GM08714 (cell line): ENCODE data around the gene SCYGR5.
"Not testable (repeated sequence)": the region's sequence is repeated elsewhere in the genome, so short reads cannot be mapped to it uniquely, and the experiment has no call there.

Source experiments
- H3K4me3 ChIP-seq: fragments of 200-500 bp; sonication (Bioruptor generic); 2 replicates; pipeline ENCODE4 v1.5.1; 2014; ENCODE audit warnings: mild to moderate bottlenecking, low read length, inconsistent platforms
- ZNF274 ChIP-seq: IDR thresholded peaks from 2 replicates; pipeline ENCODE4 v1.6.1; 2012; ENCODE audit warnings: mild to moderate bottlenecking, low read depth, low read length

The SCYGR5 gene

DNA sequence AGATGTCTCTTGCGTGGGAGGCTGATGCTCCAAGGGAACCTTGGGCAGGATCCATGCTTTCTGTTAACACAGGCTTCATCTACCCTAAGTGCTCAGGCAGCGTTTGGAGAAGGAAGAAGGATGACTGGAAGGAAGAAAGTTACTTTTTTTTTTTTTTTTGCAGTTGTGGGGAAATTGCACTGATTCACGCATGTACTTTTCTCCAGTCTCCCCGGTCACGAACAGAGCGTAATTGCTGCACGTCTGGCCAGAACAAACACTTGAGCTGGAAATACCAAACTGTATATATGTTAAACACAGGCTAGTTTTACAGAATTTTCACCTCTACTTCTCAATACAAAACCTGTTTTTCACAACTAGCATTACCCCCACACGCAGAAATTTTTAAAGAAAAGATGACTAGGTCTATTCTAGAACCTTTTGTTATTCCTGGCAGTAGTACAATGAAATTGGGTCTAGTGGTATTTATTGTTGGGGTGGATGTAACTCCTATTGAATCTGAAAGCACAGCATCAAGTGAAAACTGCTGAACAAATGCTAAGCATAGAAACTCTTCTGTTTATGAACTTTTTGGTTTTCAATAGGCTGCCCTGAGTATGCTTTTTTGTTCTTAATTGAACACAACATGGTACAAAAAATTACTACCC lies 9.3 kb upstream of the SCYGR5 start:
- no peak overlapping the region for H3K4me3 ChIP-seq
- TF ChIP-seq ZNF274, result no peak

DNA sequence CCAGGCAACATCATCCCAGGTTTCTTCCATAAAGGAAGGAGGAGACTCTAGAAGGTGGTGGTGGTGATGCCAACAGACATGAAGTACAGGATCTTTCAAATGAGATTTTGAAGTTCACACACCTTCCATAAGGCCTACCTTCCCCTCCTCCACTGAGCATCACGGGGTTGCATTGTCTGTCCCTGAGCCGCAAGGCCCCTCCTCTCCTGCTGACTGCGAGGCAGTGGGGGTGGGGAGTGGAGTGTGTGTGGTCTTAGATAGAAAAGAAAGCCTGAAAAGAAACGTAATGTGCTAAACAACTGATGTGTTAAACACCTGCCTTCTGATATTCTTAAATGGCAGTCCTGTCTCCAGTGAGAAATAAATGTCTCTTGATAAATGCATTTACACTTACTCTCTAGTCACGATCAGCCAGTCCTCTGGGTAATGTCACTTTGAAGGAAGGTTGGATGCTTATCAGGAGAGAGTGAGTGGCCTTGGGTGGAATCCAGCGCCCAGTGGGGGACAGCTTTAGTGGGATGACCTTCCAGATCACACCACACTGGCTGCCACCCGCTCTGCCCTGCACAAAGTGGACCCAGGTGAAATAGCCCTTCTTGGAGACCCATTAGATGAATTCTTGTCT lies 5.5 kb upstream of the SCYGR5 start:
- no peak overlapping the region for H3K4me3 ChIP-seq
- TF ChIP-seq ZNF274, result no peak

DNA sequence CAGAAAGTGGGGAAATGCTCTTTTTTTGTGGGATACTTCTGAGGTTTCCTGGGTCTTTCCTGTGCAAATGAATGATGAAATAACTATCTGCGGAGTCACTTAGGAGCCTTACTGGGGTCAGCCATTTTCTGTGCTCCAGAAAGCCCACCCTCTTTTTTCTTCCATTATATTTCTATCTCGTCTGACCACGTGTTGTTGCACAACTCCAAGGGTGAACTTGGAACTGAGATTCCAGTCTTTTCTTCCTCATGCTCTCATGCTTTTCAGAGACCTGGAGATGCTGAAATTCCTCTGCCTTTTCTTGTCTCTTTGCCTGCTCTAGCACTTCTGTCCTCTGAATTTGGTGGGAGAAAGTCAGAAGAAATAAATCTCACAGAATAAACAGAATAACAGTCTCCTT lies 4.8 kb upstream of the SCYGR5 start:
- TF ChIP-seq ZNF274, result no peak
- no peak overlapping the region for H3K4me3 ChIP-seq

DNA sequence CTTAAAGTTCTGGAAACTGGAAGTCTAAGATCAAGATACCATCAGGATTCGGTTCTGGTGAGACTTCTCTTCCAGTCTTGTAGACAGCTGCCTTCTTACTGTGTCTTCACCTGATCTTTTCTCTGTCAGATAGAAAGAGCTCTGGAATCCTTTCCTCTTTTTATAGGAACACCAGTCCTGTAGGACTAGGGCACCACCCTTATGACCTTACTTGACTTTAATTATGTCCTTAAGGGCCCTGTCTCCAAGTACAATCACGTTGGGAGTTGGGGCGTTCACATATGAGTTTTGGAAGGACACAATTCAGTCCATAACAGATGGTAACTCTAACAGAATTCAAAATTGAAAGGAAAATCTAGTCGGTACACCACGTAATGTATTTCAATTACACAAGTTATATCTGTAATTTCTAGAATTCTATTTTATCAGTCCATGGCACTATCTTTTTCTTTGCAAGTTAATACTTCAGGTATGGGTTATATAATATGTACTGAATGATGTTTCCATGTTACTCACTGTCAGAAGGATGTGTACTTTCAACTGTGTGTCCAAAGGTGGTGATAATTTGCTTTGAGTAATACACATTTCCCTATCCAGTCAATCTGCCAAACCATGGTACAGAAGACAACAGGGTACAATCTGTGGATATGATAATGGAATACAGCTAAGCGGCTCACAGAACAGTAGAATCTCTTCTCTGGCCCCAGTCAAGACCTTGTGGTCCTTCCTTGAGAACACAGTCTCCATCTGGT lies 1.2 kb upstream of the SCYGR5 start:
- H3K4me3 ChIP-seq, result no peak overlapping the region
- TF ChIP-seq ZNF274, result no peak

DNA sequence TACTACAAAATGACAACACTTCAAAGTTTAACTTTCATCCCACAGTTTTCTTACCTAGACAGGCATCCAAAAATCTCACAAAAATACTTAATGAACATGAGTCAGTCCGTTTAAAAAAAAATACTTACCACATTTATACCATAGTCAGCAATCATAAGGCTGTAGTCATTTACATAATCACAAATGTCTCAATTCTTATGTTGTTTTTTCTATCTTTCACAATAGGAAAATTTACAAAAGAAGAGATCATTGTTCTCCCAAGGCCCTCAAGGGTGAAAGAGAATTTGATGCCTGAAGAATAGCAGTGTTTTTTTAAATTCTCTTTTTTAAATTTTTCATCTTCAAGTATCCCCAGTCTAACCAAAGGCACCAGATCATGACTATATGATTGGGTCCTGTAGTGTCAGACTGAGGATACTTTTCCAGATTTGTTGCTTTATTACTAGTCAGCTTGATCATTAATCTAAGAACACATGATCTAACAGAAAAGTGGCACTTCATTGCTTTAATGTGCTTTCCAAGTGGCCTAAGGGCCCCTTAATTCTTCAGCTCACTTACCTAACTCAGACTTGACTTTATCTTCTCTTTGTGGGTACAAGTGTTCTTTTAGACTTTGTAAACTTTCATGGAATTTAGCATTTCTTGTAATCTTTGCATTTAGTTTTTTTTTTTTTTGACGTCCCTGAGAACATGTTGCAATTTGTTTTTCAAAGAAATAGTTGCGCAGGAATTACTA lies 4.7 kb downstream of the SCYGR5 start:
- TF ChIP-seq ZNF274, result no peak
- no peak overlapping the region for H3K4me3 ChIP-seq

DNA sequence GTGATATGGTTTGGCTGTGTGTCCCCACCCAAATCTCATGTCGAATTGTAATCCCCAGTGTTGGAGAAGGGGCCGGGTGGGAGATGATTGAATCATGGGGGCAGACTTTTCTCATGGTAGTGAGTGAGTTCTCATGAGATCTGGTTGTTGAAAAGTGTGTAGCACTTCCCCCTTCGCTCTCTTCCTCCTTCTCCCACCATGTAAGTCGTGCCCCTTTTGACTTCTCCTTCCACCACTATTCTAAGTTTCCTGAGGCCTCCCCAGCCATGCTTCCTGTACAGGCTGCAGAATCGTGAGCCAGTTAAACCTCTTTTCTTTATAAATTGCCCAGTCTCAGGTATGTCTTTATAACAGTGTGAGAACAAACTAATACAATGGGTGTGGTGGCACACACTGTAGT lies 7.0 kb downstream of the SCYGR5 start:
- not testable (repeated sequence) for H3K4me3 ChIP-seq

DNA sequence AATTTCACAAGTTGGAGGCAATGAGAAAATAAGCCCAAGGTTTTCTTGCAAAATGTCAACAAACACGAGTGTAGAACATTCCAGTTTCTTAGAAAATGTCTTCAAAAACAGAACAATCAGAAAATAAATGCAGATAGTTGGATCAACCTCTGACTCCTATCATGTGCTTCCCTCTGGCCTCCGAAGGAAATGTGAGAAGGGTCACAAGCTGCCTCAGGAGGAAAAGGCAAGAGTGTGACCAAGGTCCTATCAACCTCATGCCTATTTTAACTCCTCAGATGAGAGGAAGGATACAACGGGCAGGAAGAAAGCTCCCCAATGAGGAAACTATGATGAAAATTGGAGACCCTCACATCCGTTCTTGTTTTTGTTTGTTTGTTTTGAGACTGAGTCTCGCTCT lies 7.9 kb downstream of the SCYGR5 start:
- TF ChIP-seq ZNF274, result no peak
- no peak overlapping the region for H3K4me3 ChIP-seq

DNA sequence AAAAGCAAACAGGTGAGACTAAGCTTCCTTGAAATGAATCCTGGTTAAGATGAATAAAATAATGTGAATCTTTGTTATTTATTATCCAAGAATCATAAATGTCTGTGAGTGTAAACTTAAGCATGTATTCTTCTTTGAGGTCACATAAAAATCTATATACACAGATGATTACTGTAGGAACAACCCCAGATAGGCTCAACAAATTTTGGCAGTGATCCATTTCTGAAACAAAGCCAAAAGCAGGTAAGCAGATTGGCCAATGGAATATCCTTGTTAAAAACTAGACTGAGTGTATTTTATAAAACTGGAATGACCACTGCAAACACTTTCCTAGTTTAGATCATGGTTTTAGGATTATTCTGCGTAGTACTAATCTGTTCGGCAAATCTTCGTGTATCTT lies 11.3 kb downstream of the SCYGR5 start:
- no peak overlapping the region for H3K4me3 ChIP-seq
- no peak for TF ChIP-seq ZNF274

DNA sequence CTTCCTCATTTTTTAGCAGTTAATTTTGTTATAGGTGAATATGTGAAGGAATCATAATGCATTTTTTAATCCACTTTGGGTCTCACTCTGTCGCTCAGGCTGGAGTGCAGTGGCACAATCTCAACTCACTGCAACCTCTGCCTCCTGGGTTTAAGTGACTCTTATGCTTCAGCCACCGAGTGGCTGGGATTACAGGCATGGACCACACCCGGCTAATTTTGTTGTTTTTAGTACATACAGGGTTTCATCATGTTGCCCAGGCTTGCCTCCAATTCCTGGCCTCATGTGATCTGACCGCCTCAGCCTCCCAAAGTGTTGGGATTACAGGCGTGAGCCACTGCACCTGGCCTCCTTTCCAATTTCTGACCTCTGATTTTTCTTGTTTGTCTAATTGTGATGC lies 17.7 kb downstream of the SCYGR5 start:
- no peak overlapping the region for H3K4me3 ChIP-seq
- no peak for TF ChIP-seq ZNF274

DNA sequence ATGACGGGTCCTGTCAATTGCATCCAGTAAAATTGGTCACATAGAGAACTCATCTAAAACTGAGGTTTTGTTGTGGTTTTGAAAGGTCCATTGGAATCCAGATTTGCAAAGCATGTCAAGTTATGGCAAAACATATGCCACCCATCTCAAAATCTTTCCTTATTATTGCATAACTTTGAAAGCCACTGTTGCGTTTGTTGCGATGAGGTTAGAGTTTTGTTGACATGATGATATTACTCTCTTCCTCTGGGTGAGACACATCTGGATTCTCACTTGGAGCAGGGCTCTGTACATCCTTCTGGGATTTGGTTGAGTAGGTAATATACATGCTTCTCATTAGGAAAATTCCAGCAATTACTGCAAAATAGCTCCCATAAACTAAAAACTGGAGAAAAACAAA lies 20.6 kb downstream of the SCYGR5 start:
- H3K4me3 ChIP-seq, result no peak overlapping the region
- no peak for TF ChIP-seq ZNF274

DNA sequence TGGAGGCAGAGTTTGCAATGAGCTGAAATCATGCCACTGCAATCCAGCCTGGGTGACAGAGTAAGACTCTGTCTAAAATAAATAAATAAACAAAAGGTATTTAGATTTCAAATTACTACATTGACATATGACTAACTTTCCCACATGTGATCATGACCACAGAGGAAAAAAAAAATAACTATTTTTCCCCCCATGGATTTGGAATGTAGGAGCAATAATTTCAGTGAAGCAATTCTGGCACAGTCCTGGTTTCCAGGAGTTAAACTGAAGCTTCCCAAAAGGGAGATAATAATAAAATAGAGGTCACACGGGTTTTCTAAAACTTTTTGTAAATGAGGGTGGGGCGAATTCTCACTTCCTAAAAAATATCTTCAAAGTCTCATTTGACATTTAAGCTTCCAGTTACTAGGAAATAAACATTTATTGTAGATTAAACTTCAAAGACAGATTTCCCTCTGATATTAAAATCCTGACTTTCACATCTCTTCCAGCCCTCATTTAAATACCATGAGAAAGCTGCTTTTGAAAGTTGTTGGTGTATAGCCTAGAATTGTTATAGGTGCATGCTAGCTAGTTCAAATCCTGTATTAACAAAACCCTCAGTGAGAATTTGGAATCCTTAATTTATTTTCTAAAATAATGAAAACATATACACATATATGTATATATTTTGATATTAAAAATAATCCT lies 30.5 kb downstream of the SCYGR5 start:
- H3K4me3 ChIP-seq, result no peak overlapping the region
- no peak for TF ChIP-seq ZNF274

DNA sequence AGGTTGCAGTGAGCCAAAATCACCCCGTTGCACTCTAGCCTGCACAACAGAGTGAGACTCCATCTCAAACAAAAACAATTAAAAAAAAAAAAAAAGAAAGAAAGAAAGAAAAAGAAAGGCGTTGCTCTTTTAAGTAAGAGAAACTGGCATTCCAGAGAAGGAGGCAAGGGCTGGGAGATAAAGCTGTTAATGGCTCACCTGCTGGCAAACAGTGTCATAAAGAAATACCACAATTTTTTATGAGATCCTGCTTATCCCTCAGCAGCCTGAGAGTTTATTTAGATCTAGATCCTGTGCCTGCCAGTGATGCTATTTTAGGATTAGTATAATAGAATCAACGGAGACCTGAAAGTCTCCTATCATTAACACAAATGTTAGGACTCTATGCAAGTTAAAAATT lies 35.0 kb downstream of the SCYGR5 start:
- no peak overlapping the region for H3K4me3 ChIP-seq
- TF ChIP-seq ZNF274, result no peak

DNA sequence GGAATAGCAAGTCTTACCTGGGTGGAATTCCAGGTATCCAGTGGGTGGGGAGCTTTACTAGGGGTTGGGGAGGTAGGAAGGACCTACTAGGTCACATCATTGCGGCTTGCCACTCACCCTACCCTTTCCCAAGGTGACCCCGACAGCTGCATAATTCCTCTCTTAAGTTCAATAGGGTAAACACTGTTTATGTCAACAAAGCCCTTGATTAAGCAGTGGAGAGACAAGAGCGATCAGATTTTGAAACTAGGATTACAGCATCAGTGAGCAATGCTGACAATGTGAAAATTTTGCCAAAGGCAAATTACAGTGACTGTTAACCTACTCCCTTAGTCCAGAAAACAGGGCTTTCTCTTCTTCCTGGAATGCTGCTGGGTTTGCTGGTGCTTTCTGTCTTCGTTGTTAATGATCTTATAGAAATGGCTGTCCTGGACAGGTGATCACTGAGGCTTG lies 36.7 kb downstream of the SCYGR5 start:
- no peak for TF ChIP-seq ZNF274
- no peak overlapping the region for H3K4me3 ChIP-seq

DNA sequence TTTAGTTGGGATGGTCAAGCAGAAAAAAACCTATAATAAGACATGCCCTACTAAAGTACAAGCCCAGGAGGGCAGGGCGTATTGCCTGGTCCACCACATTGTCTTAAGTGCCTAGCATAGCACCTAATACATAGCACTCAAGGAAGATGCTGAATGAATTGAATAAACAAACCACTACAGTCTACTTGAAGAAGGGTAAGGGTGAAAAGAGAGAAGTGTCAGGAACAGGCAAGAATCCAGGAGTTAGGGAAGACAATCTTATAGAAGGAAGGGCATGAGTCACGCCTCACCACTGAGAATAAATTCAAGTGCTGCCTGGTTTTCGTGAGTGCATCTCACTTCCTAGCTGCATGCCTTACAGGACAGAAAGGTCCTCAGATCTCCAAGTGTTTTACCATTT lies 37.4 kb downstream of the SCYGR5 start:
- no peak for TF ChIP-seq ZNF274

More for the DNA sequence above, 37.4 kb downstream of the SCYGR5 start:
- no peak overlapping the region for H3K4me3 ChIP-seq
